DOHH2 (cell line): ENCODE results near the gene SUSD1.

Source experiments
- H3F3A ChIP-seq: fragments of 200-600 bp; sonication (generic), shearing (Covaris generic); 2 replicates; pipeline ENCODE4 v1.6.0; 2016; ENCODE audit warnings: antibody characterized with exemption, mild to moderate bottlenecking; ENCODE audit not compliant: control insufficient read depth, insufficient read depth
- H3K27ac ChIP-seq: fragments of 200-600 bp; sonication (generic); 2 replicates; pipeline ENCODE4 v1.5.1; 2014; ENCODE audit warnings: low read depth, mild to moderate bottlenecking, low read length, moderate library complexity
- H3K27me3 ChIP-seq: fragments of 200-600 bp; sonication (generic); 2 replicates; pipeline ENCODE4 v1.6.1; 2014; ENCODE audit warnings: mild to moderate bottlenecking, low read length, mixed read lengths; ENCODE audit not compliant: control insufficient read depth
- H3K36me3 ChIP-seq: fragments of 200-600 bp; sonication (generic); 2 replicates; pipeline ENCODE4 v1.6.1; 2014; ENCODE audit warnings: mild to moderate bottlenecking, low read length, moderate library complexity, mixed read lengths; ENCODE audit not compliant: control insufficient read depth
- H3K4me1 ChIP-seq: fragments of 200-600 bp; sonication (generic); 2 replicates; pipeline ENCODE4 v1.6.1; 2014; ENCODE audit warnings: mild to moderate bottlenecking, low read length, mixed read lengths; ENCODE audit not compliant: control insufficient read depth
- H3K4me2 ChIP-seq: fragments of 200-600 bp; sonication (generic); 2 replicates; pipeline ENCODE4 v1.6.0; 2014; ENCODE audit warnings: mild to moderate bottlenecking, low read length, moderate library complexity
- H3K4me3 ChIP-seq: fragments of 200-600 bp; sonication (generic); 2 replicates; pipeline ENCODE4 v1.5.1; 2014; ENCODE audit warnings: mild to moderate bottlenecking, low read length, mixed read lengths
- H3K79me2 ChIP-seq: fragments of 200-600 bp; sonication (generic); 2 replicates; pipeline ENCODE4 v1.6.1; 2014; ENCODE audit warnings: mild to moderate bottlenecking, low read length, mixed read lengths; ENCODE audit not compliant: control insufficient read depth
- H3K9me2 ChIP-seq: fragments of 200-600 bp; sonication (generic); replicated peaks from 2 replicates; pipeline ENCODE4 v1.6.1; 2014; ENCODE audit warnings: mild to moderate bottlenecking, low read length, mixed read lengths; ENCODE audit not compliant: control insufficient read depth
- H3K9me3 ChIP-seq: fragments of 200-600 bp; sonication (generic); 2 replicates; pipeline ENCODE4 v1.6.1; 2014; ENCODE audit warnings: antibody characterized with exemption, low read length, mixed read lengths; ENCODE audit not compliant: control insufficient read depth, insufficient read depth
- H4K20me1 ChIP-seq: fragments of 200-600 bp; sonication (generic); 2 replicates; pipeline ENCODE4 v1.6.0; 2014; ENCODE audit warnings: low read depth, mild to moderate bottlenecking, antibody characterized with exemption, low read length, moderate library complexity; ENCODE audit not compliant: control insufficient read depth, insufficient read depth
- CTCF ChIP-seq: fragments of 200-600 bp; sonication (generic); IDR thresholded peaks from one replicate; pipeline ENCODE4 v1.5.1; 2014; ENCODE audit warnings: antibody characterized with exemption, mild to moderate bottlenecking, low read depth, low read length; ENCODE audit not compliant: poor library complexity, severe bottlenecking
- EZH2phosphoT487 ChIP-seq: fragments of 200-600 bp; sonication (generic); IDR thresholded peaks from 2 replicates; pipeline ENCODE4 v1.6.1; 2017; ENCODE audit warnings: borderline replicate concordance, mild to moderate bottlenecking, antibody characterized with exemption, low read length, moderate library complexity, mixed read lengths

SUSD1 gene

GRCh38 chr9:112005939-112006338, 169.2 kb downstream of the SUSD1 start:
- Histone ChIP-seq H4K20me1 (no peaks in the 10 kb centered on the region), H3K4me1 (peaks cover 42% of the 10 kb centered on the region)

GRCh38 chr9:112003538-112003937, 171.6 kb downstream of the SUSD1 start:
- Histone ChIP-seq H3F3A (no peaks in the 10 kb centered on the region), H3K4me2 (no peak overlapping the region), H3K4me3 (no peak overlapping the region), H3K79me2 (no peaks in the 10 kb centered on the region), H3K36me3 (no peaks in the 10 kb centered on the region), H3K9me3 (no peaks in the 10 kb centered on the region), H3K9me2 (no peaks in the 10 kb centered on the region), H4K20me1 (no peaks in the 10 kb centered on the region), H3K27ac (no peak overlapping the region), H3K27me3 (no peaks in the 10 kb centered on the region), H3K4me1 (peaks cover 42% of the 10 kb centered on the region)
- no peak for TF ChIP-seq CTCF
- no peak for TF ChIP-seq EZH2phosphoT487

More at GRCh38 chr9:112005939-112006338, 169.2 kb downstream of the SUSD1 start:
- Histone ChIP-seq H3F3A (no peaks in the 10 kb centered on the region), H3K79me2 (no peaks in the 10 kb centered on the region), H3K4me2 (peak overlapping the region; percentile 38), H3K9me3 (no peaks in the 10 kb centered on the region), H3K36me3 (no peaks in the 10 kb centered on the region), H3K27me3 (no peaks in the 10 kb centered on the region), H3K9me2 (no peaks in the 10 kb centered on the region), H3K27ac (no peak overlapping the region), H3K4me3 (no peak overlapping the region)
- no peak for TF ChIP-seq CTCF
- TF ChIP-seq EZH2phosphoT487: no peak

- no peak overlapping the region for H3K4me3 ChIP-seq
- H3F3A ChIP-seq: no peaks in the 10 kb centered on the region
- peak overlapping the region; percentile 11; the same call in 1 of the 2 replicates for H3K27ac ChIP-seq
- no peaks in the 10 kb centered on the region for H3K9me2 ChIP-seq
- peaks cover 42% of the 10 kb centered on the region for H3K4me1 ChIP-seq
- no peaks in the 10 kb centered on the region for H3K79me2 ChIP-seq
- H4K20me1 ChIP-seq: no peaks in the 10 kb centered on the region
- no peak for TF ChIP-seq EZH2phosphoT487
- no peak for TF ChIP-seq CTCF
- no peaks in the 10 kb centered on the region for H3K36me3 ChIP-seq
- H3K27me3 ChIP-seq: no peaks in the 10 kb centered on the region
- H3K9me3 ChIP-seq: no peaks in the 10 kb centered on the region
- H3K4me2 ChIP-seq: peak overlapping the region; percentile 23; the same call in 1 of the 2 replicates
These were observed 172.1 kb downstream of the SUSD1 start for GRCh38 chr9:112002847-112003457.
